ENCODE data around the gene SLC5A6. TPM values are rescaled to one million over a fixed set of nuclear protein-coding genes. Genes with fewer than 3 reads are reported as not detected.

Gene SLC5A6
- total and polyA plus RNA-seq, 8 donors = 5.7 to 71.0 (median 21.4) TPM

GRCh38 chr2:27209621-27210401 is 2.3 kb downstream of the SLC5A6 start:
- peaks cover 10 to 33% (median 23%) of the 10 kb centered on the region in 4 donors for H3K4me1 ChIP-seq
- intact Hi-C loops (cut with DNase I; ENCODE audit: low total_unique reads) = no loop called here
- H3K27me3 ChIP-seq = no peaks in the 10 kb centered on the region
- H3K27ac ChIP-seq = no peak overlapping the region
- H3K4me3 ChIP-seq = no peak overlapping the region
- no peaks in the 10 kb centered on the region for H3K9me3 ChIP-seq
- WGBS, 5 donors = 80 to 94% (median 91%) methylated on average over 6 of the region's 6 CpGs
- DNase-seq = peak in 1 of 2 donors; percentile 21
- H3K36me3 ChIP-seq = peaks cover 17 to 55% (median 46%) of the 10 kb centered on the region in 4 donors
- TF ChIP-seq, protein P1, sequence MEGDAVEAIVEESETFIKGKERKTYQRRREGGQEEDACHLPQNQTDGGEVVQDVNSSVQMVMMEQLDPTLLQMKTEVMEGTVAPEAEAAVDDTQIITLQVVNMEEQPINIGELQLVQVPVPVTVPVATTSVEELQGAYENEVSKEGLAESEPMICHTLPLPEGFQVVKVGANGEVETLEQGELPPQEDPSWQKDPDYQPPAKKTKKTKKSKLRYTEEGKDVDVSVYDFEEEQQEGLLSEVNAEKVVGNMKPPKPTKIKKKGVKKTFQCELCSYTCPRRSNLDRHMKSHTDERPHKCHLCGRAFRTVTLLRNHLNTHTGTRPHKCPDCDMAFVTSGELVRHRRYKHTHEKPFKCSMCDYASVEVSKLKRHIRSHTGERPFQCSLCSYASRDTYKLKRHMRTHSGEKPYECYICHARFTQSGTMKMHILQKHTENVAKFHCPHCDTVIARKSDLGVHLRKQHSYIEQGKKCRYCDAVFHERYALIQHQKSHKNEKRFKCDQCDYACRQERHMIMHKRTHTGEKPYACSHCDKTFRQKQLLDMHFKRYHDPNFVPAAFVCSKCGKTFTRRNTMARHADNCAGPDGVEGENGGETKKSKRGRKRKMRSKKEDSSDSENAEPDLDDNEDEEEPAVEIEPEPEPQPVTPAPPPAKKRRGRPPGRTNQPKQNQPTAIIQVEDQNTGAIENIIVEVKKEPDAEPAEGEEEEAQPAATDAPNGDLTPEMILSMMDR (IDR thresholded peaks at IDR 0.05) = no peak
- TF ChIP-seq EP300 (IDR thresholded peaks at IDR 0.05) (no peak), POLR2A (IDR thresholded peaks at IDR 0.05) (no peak), POLR2AphosphoS5 (IDR thresholded peaks at IDR 0.05) (no peak)

- H3K4me1 ChIP-seq = peaks cover 8 to 27% (median 20%) of the 10 kb centered on the region in 4 donors
- H3K27me3 ChIP-seq = no peaks in the 10 kb centered on the region
- WGBS, 5 donors = 89 to 98% (median 92%) methylated on average over 4 of the region's 4 CpGs
- H3K27ac ChIP-seq = no peak overlapping the region
- DNase-seq = no peak
- H3K4me3 ChIP-seq = no peak overlapping the region
- intact Hi-C loops (cut with DNase I; ENCODE audit: low total_unique reads) = no loop called here
- H3K36me3 ChIP-seq = peaks cover 30 to 64% (median 59%) of the 10 kb centered on the region in 4 donors
- H3K9me3 ChIP-seq = no peaks in the 10 kb centered on the region
- TF ChIP-seq POLR2AphosphoS5 (IDR thresholded peaks at IDR 0.05) = no peak
- TF ChIP-seq, protein P1 (IDR thresholded peaks at IDR 0.05) = no peak
- no peak for TF ChIP-seq POLR2A (IDR thresholded peaks at IDR 0.05)
- no peak for TF ChIP-seq EP300 (IDR thresholded peaks at IDR 0.05)
Measured at GRCh38 chr2:27208486-27209050, 3.5 kb downstream of the SLC5A6 start.

GRCh38 chr2:27206346-27206745 is 5.7 kb downstream of the SLC5A6 start:
- Histone ChIP-seq H3K4me1 (peaks cover 0 to 16% (median 8%) of the 10 kb centered on the region in 4 donors), H3K36me3 (peaks cover 41 to 86% (median 80%) of the 10 kb centered on the region in 4 donors), H3K9me3 (no peaks in the 10 kb centered on the region), H3K27me3 (no peaks in the 10 kb centered on the region), H3K27ac (no peak overlapping the region), H3K4me3 (no peak overlapping the region)
- no peak for DNase-seq
- intact Hi-C loops (cut with DNase I; ENCODE audit: low total_unique reads) = no loop called here
- TF ChIP-seq POLR2AphosphoS5 (IDR thresholded peaks at IDR 0.05) (no peak), POLR2A (IDR thresholded peaks at IDR 0.05) (no peak), EP300 (IDR thresholded peaks at IDR 0.05) (no peak)
- TF ChIP-seq, protein P1 (IDR thresholded peaks at IDR 0.05) = no peak
- WGBS, 5 donors = 91 to 97% (median 95%) methylated on average over 6 of the region's 6 CpGs

GRCh38 chr2:27205206-27205605 is 6.9 kb downstream of the SLC5A6 start:
- Histone ChIP-seq H3K36me3 (peaks cover 48 to 97% (median 92%) of the 10 kb centered on the region in 4 donors), H3K4me3 (no peak overlapping the region), H3K27ac (no peak overlapping the region), H3K9me3 (no peaks in the 10 kb centered on the region), H3K4me1 (peaks cover 0 to 5% (median 2%) of the 10 kb centered on the region in 4 donors), H3K27me3 (no peaks in the 10 kb centered on the region)
- TF ChIP-seq, protein P1 (IDR thresholded peaks at IDR 0.05) = no peak
- no peak for TF ChIP-seq EP300 (IDR thresholded peaks at IDR 0.05)
- no peak for TF ChIP-seq POLR2A (IDR thresholded peaks at IDR 0.05)
- no peak for TF ChIP-seq POLR2AphosphoS5 (IDR thresholded peaks at IDR 0.05)
- no peak for DNase-seq
- WGBS, 5 donors = 69 to 84% (median 80%) methylated on average over 8 of the region's 8 CpGs
- intact Hi-C loops (cut with DNase I; ENCODE audit: low total_unique reads) = no loop called here

Measured in stomach (tissue), 9 donors.